Stimulated activated CD4-positive, alpha-beta T cell treated with anti-CD3 and anti-CD28 coated beads, Interleukin-1b, Interleukin-23, amount 100 ng/mL, for 4 hours (primary cell): ENCODE data around the gene AP2M1.

Experiments used
- DNase-seq, 2 donors: peaks; one replicate each; pipeline ENCODE4 v3.0.0-alpha.2; 2020; ENCODE audit warnings: low read depth in 2 of 2

The AP2M1 gene

DNA sequence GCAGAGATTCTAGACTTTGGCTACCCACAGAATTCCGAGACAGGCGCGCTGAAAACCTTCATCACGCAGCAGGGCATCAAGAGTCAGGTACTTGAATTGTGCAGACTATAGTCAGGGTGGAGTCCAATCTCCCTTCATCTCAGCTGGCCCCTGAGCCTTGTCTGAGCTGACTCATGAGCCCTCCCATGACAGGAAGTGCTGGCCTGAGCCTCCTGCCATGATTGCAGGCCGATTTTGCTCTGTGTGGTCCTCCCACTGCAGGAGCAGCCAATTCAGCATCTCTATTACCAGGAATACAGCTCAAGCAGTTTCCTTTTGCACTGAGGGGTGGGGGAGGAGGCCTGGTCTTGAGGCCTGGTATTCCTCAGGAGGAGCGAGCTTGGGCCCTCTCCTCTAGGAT, 5.5 kb downstream of the AP2M1 start:
- DNase-seq: no peak

DNA sequence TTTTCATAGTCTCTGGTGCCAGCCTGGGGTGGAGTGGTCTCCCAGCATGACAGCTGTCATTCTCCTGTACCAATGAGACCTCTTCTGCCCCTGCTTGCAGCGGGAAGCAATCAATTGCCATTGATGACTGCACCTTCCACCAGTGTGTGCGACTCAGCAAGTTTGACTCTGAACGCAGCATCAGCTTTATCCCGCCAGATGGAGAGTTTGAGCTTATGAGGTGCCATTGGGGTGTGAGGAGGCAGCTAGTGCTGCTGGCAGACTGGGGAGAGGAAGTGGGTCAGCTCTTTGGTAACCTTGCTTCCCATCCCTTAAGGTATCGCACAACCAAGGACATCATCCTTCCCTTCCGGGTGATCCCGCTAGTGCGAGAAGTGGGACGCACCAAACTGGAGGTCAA, 6.9 kb downstream of the AP2M1 start:
- DNase-seq: no peak

- DNase-seq: no peak
Observed at GRCh38 chr3:184183679-184184078, 9.0 kb downstream of the AP2M1 start.

DNA sequence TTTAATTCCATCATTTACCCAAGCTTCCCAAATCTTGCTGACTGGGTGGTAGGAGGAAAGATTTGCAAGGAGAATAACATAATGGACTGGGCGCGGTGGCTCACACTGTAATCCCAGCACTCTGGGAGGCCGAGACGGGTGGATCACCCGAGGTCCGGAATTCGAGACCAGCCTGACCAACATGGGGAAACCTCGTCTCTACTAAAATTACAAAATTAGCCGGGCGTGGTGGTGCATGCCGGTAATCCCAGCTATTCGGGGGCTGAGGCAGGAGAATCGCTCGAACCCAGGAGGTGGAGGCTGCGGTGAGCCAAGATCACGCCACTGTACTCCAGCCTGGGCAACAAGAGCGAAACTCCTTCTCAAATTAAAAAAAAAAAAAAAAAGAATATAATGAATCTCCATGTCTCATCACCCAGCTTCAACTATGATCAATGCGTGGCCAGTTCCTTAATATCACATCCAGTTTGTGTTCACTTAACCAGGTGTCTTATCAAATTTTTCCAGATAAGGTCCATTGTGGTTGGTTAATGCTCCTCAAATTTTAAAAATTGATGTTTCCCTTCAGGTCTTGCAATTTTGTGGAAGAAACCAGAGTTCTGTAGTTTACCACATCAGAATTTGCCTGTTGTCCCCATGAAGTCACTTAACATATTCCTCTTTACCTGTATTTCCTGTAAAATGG, 10.0 kb downstream of the AP2M1 start:
- no peak for DNase-seq

DNA sequence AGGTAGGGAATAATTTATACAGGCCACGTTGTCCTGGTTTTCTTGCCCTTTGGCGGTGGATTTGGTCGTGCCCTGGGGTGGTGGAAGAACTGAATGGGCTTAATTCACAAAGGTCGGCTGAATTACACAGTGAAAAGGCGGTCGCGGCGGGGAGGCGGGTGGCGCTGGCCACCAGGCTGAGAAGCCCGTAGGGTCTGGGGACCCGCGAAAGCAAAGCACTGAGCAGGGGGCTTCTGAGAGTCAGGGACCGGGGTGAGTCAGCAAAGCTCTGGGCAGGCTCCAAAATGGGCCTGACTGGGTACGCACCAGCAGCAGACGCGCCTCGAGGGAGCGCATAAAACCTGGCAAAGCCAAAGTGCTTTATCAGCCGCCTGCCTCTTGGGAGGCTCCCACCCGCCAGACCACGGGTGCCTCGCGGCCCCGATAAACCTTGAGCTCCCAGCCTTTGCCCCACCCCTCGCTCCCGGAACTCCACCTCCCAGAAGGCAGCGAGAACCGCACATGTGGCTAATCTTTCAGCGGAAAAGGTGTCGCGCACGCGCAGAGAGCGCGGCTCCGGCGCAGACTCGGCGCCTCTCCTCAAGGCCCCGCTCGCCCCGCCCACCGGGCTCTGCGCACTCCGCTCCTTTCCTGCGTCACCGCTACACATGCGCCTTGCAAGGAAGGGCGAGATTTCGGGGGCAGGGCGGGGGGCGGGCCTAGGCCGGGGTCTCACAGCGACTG, 11.0 kb downstream of the AP2M1 start:
- peak; percentile 99 for DNase-seq

GRCh38 chr3:184186184-184186901, 11.7 kb downstream of the AP2M1 start, which contains the start of gene ABCF3:
TSS of gene ABCF3 (plus strand) at chr3:184186199. CDS start at chr3:184186208, 9 bp downstream.
- peak in 1 of 2 donors; percentile 12 for DNase-seq

DNA sequence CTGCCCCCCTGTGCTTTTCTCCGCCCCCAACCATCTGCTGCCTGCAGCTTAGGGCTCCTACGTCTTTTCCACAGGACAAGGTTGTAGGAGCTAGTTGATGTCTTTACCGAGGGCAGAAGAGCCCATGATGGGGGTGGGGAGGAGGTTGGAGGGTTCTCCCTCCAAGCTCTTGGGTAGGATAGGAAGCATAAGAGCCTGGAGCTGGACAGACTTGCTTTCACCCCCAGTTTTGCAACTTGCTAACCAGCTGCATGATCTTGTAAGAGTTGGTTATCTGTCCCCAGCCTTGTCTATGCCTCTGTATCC, 12.2 kb downstream of the AP2M1 start:
- no peak for DNase-seq

DNA sequence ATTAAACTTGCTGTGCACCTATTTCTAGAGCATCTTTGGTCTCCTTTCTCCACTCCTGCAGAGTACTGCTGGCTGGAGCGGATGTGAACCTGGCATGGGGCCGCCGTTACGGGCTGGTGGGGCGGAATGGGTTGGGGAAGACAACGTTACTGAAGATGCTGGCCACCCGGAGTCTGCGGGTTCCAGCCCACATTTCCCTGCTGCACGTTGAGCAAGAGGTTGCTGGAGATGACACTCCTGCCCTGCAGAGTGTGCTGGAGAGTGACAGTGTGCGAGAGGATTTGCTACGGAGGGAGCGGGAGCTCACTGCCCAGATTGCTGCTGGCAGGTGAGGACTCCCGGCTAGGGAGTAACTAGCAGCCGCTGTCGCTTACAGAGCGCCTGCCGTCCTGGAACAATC, 13.4 kb downstream of the AP2M1 start:
- no peak for DNase-seq

DNA sequence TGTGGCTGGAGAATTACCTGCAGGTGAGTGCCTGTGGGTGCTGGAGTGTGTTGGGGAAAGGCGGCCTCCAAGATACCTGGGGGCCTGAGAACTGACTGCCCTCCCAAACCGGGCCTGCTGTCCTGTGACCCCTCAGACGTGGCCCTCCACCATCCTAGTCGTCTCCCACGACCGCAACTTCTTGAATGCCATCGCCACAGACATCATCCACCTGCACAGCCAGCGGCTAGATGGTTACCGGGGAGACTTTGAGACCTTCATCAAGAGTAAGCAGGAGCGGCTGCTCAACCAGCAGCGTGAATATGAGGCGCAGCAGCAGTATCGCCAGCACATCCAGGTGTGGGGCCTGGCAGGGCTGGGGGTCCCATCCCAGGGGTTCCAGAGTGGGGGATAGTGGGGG, 14.8 kb downstream of the AP2M1 start:
- DNase-seq: no peak

DNA sequence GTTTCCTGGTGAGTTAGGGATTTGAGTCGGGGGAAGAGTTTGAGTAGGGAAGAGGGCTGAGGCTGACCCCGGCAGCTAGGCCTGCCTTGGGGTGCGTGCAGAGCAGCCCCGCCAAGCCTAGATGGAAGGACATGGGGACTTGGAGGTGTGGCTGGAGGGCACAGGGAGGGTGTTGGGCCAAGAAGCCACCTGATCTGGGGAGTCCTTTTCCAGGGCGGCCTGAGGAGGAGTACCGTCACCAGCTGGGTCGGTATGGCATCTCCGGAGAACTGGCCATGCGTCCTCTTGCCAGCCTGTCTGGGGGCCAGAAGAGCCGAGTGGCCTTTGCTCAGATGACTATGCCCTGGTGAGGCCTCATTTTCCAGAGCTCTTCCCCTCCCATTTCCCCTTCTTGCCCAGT, 18.2 kb downstream of the AP2M1 start:
- no peak for DNase-seq

GRCh38 chr3:184193991-184194539, 19.4 kb downstream of the AP2M1 start:
- no peak for DNase-seq

DNA sequence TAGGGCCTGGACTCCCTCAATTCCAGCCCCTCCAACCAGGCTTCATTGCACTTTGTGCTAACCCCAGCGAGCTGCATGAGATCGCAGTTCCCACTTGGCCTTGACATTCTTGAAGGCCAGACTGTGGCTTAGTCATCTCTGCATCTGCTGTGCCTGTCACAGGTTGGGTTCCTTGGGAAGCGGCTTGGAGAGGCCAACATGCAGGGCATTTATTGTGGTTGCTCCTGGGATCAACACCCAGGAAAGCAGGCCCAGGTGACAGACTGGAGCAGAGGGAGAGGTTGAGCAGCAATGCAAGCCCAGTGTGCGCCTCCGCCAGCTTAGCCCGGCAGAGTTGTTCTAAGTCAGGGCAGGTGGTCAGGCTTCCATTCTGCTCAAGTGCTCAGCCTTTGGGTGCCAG, 21.9 kb downstream of the AP2M1 start:
- DNase-seq: no peak

DNA sequence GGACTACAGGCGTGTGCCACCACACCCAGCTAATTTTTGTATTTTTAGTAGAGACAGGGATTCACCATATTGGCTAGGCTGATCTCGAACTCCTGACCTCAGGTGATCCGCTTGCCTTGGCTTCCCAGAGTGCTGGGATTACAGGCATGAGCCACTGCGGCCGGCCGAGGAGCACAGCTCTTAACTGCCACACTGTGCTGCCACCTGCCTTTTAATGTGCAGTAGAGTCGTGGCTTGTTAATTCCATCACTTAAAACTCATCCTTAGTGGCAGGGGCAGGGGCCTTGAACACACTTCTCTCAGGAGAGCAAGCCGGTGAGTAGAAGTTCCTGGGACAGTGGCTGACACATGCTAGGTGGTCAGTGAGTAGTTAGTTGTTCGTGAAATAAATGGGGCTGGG, 23.9 kb downstream of the AP2M1 start:
- no peak for DNase-seq

GRCh38 chr3:184200825-184201224, 26.2 kb downstream of the AP2M1 start:
- no peak for DNase-seq

- no peak for DNase-seq
Observed at GRCh38 chr3:184203526-184203925, 28.9 kb downstream of the AP2M1 start.

DNA sequence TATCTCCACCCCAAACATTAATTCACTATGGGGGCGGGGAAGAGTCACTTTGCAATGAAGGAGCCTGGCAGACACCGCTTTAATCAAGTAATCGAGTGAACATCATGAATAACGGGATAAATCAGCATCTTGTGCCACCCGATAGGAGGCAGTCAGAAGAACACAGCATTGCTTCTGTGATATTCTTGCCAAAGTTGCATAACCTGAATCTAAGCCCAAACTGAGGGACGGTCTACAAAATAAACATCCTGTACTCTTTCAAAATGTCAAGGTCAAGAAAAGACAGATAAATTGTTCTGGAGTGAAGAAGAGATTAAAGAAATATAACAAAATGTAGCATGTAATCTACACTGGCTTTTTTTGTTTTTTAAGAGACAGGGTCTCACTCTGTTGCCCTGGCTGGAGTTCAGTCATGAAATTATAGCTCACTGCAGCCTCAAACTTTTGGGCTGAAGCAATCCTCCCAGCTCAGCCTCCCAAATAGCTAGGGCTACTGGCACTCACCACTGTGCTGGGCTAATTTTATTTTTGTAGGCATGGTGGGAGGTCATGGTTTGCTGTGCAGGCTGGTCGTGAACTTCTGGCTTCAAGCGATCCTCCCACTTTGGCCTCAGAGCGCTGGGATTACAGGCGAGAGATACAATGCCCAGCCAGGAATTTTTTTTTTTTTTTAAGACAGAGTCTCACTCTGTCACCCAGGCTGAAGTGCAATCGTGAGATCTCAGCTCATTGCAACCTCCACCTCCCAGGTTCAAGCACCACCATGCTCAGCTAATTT, 34.7 kb downstream of the AP2M1 start:
- DNase-seq: no peak

DNA sequence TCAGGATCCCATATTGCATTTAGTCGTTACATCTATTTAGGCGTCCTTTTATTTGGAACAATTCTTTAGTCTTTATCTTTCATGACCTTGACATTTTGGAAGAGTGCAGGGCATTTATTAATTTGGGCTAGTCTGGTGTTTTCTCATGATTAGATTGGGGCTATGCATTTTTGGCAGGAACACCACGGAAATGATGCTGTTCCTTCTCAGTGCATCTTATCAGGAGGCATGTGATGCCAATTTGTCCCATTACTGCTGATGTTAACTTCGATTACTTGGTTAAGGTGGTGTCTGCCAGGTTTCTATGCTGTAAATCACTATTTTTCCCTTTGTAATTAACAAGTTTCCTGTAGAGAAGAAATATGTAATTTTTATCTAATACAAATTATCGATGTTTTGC, 36.6 kb downstream of the AP2M1 start:
- DNase-seq: no peak

DNA sequence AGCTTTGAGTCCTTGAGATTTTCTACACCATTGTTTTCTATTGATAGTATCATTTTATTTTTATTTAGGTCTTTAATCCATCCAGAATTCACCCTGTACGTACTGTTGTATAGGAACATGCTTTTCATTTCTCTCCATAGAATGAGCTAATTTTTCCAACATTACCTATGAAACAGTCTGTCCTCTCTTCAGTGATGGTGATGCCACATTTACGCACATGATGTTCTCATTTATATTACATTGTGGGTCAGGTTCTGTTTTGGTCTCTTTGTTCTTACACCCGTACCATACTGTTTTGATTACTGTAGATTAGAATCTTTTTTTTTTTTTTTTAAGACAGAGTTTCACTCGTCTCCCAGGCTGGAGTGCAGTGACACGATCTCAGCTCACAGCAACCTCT, 37.1 kb downstream of the AP2M1 start:
- DNase-seq: no peak

DNA sequence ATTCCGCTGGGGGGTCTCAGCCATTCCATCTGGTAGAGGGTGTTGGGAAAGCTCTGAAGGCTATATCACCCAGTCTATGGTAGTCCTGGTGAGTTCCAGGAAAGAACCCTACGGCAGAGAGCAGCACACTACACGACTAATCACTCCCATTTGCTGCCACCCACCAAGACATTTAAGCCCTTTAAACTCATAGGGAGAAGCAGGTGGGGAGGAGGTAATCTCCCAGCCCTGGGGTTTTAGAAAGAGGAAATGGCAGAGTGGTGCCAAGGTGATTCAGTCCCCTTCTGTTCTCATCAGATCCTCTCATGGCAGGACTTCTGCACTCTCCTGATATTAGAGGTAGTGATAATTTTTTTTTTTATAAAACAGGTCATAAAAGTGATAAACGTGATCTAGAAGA, 44.2 kb downstream of the AP2M1 start:
- DNase-seq: no peak

DNA sequence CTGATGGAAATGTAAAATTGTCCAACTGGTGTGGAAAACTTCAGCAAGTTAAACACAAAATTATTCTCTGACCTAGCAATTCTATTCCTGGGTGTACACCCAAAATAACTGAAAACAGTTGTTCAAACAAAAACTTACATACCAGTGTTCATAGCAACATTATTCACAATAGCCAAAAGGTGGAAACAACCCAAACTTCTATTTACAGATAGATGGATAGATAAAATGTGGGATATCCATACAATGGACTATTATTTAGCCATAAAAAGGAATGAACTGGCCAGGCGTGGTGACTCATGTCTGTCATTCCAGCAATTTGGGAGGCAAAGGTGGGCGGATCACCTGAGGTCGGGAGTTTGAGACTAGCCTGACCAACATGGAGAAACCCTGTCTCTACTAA, 47.9 kb downstream of the AP2M1 start:
- no peak for DNase-seq

DNA sequence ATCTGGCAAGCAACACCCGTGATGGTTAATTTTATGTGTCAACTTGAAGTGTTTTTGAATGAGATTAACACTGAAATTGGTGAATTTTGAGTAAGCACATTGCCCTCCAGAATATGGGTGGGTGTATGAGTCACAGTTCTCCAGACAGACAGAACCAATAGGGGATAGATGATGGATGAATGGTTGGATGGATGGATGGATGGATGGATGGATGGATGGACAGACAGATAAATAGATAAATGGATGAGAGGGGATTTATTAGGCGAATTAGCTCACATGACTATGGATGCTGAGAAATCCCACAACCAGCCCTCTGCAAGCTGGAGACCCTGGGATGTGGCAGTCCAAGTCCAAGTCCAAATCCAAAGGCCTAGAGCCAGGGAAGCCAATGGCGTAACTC, 49.3 kb downstream of the AP2M1 start:
- DNase-seq: no peak

GRCh38 chr3:184227481-184227935, 52.9 kb downstream of the AP2M1 start:
- DNase-seq: peak; percentile 39 to 43
